Measurements from ENCODE around the gene CFAP410. TPM values are rescaled to one million over a fixed set of nuclear protein-coding genes. Genes with fewer than 3 reads are reported as not detected.

Gene CFAP410
- total and polyA plus RNA-seq, 2 of the 4 experiments (the other 2 are of a cell fraction): 3.8 to 10.3 TPM

DNA sequence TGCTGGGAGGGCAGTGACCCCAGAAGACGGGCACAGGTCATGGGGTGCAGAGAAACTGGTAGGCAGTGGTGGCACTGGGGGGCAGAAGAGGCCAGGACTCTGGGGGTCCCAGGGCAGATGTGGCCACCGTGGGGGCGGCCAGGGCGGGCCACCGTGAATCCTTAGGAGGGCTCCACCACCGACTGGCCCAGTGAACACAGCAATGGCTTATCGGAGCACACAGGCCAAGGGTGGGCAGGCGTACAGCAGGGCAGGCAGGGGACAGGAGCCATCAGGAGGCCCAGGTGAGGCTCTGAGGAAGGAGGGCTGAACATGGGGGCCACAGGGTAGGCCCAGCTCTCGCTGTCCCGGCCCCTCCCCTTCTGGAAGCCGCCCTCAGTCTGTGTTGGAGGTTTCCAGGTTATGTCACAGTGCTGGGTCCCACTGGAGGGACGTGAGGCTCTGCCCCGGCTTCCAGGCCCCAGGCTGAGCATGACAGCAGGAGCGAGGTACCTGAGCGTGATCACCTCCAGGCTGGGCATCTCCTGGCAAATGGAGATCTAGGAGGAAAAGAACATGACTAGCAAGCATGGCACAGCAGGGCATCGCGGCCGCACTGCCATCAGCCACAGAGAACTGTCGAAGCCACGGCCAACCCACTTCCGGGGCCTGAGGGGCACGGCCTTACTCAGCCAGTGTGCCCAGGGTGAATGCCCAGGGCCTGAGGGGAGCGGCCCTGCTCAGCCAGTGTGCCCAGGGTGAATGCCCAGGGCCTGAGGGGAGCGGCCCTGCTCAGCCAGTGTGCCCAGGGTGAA is 3.7 kb downstream of the CFAP410 start:
- Histone ChIP-seq H2BK20ac (ENCODE audit: low read depth, low read length) (no peak overlapping the region), H3K79me1 (ENCODE audit: low read depth in 1 of 2, low read length in 2 of 2) (peaks cover 0 to 8% of the 10 kb centered on the region in 2 experiments; a peak in 1 of 4 replicates), H3K9me3 (ENCODE audit: control insufficient read depth, insufficient read depth, low read length) (no peaks in the 10 kb centered on the region), H2AK9ac (replicated peaks; ENCODE audit: low read depth, low read length, poor library complexity) (no peak overlapping the region), H3K14ac (replicated peaks; ENCODE audit: low read depth, low read length) (no peak overlapping the region), H3K18ac (ENCODE audit: low read depth, low read length) (no peak overlapping the region), H3K27ac (ENCODE audit: insufficient read depth, low read length) (no peak overlapping the region), H3K36me3 (ENCODE audit: control insufficient read depth, insufficient read depth, low read length) (peaks cover 10% of the 10 kb centered on the region; the same call in 1 of the 2 replicates), H4K5ac (ENCODE audit: low read depth, low read length) (no peak overlapping the region), H4K91ac (ENCODE audit: insufficient read depth, low read depth, low read length) (no peak overlapping the region), H2BK120ac (ENCODE audit: low read depth, low read length) (no peak overlapping the region), H3K9me1 (ENCODE audit: insufficient read depth, low read length) (peaks cover 8% of the 10 kb centered on the region), H3K4me1 (ENCODE audit: control insufficient read depth, insufficient read depth, low read length) (peaks cover 6% of the 10 kb centered on the region), H2AFZ (replicated peaks; ENCODE audit: low read length, poor library complexity) (no peak overlapping the region), H2AK5ac (ENCODE audit: low read depth, low read length) (no peak overlapping the region), H2BK15ac (ENCODE audit: low read depth, low read length) (no peak overlapping the region), H3K27me3 (ENCODE audit: control insufficient read depth, insufficient read depth, low read length) (no peaks in the 10 kb centered on the region), H3K56ac (ENCODE audit: extremely low read depth, insufficient read depth, low read length) (no peak overlapping the region), H3K4me3 (ENCODE audit: insufficient read depth, low read depth, low read length) (no peak overlapping the region), H3K9ac (ENCODE audit: low read depth, low read length) (no peak overlapping the region), H3K4me2 (ENCODE audit: low read depth, low read length) (no peak overlapping the region), H3K23ac (ENCODE audit: low read depth, low read length) (no peak overlapping the region), H3K4ac (ENCODE audit: low read depth, low read length) (no peak overlapping the region), H4K8ac (ENCODE audit: low read depth in 2 of 2, low read length in 2 of 2) (no peak overlapping the region), H4K20me1 (ENCODE audit: insufficient read depth, low read length) (peaks cover 6% of the 10 kb centered on the region), H2BK5ac (ENCODE audit: low read depth, low read length, poor library complexity, severe bottlenecking) (no peak overlapping the region)
- intact Hi-C loops (cut with micrococcal nuclease) (loop anchor here (10.0 kb wide), 1 partner anchor 149 kb away; no protein-coding TSS in a partner anchor), in situ Hi-C loops (cut with MboI; ENCODE audit: low sequenced_read_pairs) (no loop called here), dilution Hi-C loops (cut with HindIII; ENCODE audit: low sequenced_read_pairs, unreplicated experiment) (no loop called here)
- DNase-seq (no peak), ATAC-seq (ENCODE audit: low read depth) (no peak)
- no TSS peak for BruUV-seq (replicated peaks)
- POLR2A ChIA-PET (ENCODE audit: unreplicated experiment): no interaction called here
- CTCF ChIA-PET: interaction anchor here (0.6 kb wide), 1 partner anchor 31 kb away, joined by 3 read pairs; no protein-coding TSS in a partner anchor
- 100% methylated on average over 7 of the region's 24 CpGs; no CpG with 5 or more reads in 1 of the 2 experiments for WGBS, 2 experiments (ENCODE audit: extremely low coverage in 2 of 2, insufficient read length in 1 of 2)
- TF ChIP-seq CHD1 (IDR thresholded peaks at IDR 0.05; ENCODE audit: low read depth, low read length) (no peak), CEBPB (IDR thresholded peaks at IDR 0.05; ENCODE audit: low read depth, low read length) (no peak), MXI1 (IDR thresholded peaks at IDR 0.05; ENCODE audit: borderline replicate concordance, low read depth, low read length) (no peak), POLR2A (IDR thresholded peaks at IDR 0.05; ENCODE audit: low read depth, low read length) (no peak), RCOR1 (IDR thresholded peaks at IDR 0.05; ENCODE audit: insufficient replicate concordance, low read length) (no peak), FOS (IDR thresholded peaks at IDR 0.05; ENCODE audit: low read depth, low read length) (no peak), RFX5 (IDR thresholded peaks at IDR 0.05; ENCODE audit: low read depth, low read length) (no peak), MAFK (IDR thresholded peaks at IDR 0.05; ENCODE audit: low read depth, low read length) (no peak), BHLHE40 (IDR thresholded peaks at IDR 0.05; ENCODE audit: low read depth, low read length) (no peak), RAD21 (IDR thresholded peaks at IDR 0.05; ENCODE audit: low read length) (no peak), MAZ (IDR thresholded peaks at IDR 0.05; ENCODE audit: borderline replicate concordance, low read depth, low read length) (no peak), SMC3 (IDR thresholded peaks at IDR 0.05; ENCODE audit: low read depth, low read length) (no peak)
- TF ChIP-seq, protein P1, sequence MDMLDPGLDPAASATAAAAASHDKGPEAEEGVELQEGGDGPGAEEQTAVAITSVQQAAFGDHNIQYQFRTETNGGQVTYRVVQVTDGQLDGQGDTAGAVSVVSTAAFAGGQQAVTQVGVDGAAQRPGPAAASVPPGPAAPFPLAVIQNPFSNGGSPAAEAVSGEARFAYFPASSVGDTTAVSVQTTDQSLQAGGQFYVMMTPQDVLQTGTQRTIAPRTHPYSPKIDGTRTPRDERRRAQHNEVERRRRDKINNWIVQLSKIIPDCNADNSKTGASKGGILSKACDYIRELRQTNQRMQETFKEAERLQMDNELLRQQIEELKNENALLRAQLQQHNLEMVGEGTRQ (IDR thresholded peaks at IDR 0.05; ENCODE audit: low read depth, low read length): no peak
- TF ChIP-seq, protein P2, sequence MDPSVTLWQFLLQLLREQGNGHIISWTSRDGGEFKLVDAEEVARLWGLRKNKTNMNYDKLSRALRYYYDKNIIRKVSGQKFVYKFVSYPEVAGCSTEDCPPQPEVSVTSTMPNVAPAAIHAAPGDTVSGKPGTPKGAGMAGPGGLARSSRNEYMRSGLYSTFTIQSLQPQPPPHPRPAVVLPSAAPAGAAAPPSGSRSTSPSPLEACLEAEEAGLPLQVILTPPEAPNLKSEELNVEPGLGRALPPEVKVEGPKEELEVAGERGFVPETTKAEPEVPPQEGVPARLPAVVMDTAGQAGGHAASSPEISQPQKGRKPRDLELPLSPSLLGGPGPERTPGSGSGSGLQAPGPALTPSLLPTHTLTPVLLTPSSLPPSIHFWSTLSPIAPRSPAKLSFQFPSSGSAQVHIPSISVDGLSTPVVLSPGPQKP (IDR thresholded peaks at IDR 0.05; ENCODE audit: borderline replicate concordance, low read depth, low read length): no peak
- TF ChIP-seq, protein P3, sequence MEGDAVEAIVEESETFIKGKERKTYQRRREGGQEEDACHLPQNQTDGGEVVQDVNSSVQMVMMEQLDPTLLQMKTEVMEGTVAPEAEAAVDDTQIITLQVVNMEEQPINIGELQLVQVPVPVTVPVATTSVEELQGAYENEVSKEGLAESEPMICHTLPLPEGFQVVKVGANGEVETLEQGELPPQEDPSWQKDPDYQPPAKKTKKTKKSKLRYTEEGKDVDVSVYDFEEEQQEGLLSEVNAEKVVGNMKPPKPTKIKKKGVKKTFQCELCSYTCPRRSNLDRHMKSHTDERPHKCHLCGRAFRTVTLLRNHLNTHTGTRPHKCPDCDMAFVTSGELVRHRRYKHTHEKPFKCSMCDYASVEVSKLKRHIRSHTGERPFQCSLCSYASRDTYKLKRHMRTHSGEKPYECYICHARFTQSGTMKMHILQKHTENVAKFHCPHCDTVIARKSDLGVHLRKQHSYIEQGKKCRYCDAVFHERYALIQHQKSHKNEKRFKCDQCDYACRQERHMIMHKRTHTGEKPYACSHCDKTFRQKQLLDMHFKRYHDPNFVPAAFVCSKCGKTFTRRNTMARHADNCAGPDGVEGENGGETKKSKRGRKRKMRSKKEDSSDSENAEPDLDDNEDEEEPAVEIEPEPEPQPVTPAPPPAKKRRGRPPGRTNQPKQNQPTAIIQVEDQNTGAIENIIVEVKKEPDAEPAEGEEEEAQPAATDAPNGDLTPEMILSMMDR (conservative IDR thresholded peaks at IDR 0.05; ENCODE audit: low read depth, low read length): no peak
